HG03159 (cell line): ENCODE results near the gene PLGRKT.
"Not testable (repeated sequence)": the region's sequence is repeated elsewhere in the genome, so short reads cannot be mapped to it uniquely, and the experiment has no call there.

Source experiments
- ATAC-seq: cut with Tn5 transposase; IDR thresholded peaks from one replicate; pipeline ENCODE4 v1.9.1; 2021; ENCODE audit warnings: mild to moderate bottlenecking, moderate library complexity; ENCODE audit not compliant: unreplicated experiment

The PLGRKT gene

DNA sequence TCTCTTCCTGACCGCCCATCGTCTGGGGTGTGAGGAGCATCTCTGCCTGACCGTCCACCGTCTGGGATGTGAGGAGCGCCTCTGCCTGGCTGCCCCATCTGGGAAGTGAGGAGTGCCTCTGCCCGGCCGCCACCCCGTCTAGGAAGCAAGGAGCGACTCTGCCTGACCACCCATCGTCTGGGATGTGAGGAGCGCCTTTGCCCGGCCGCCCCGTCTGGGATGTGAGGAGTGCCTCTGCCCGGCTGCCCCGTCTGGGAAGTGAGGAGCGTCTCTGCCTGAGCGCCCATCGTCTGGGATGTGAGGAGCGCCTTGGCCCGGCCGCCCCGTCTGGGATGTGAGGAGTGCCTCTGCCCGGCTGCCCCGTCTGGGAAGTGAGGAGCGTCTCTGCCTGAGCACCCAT lies 4.4 kb downstream of the PLGRKT start:
- not testable (repeated sequence) for ATAC-seq

DNA sequence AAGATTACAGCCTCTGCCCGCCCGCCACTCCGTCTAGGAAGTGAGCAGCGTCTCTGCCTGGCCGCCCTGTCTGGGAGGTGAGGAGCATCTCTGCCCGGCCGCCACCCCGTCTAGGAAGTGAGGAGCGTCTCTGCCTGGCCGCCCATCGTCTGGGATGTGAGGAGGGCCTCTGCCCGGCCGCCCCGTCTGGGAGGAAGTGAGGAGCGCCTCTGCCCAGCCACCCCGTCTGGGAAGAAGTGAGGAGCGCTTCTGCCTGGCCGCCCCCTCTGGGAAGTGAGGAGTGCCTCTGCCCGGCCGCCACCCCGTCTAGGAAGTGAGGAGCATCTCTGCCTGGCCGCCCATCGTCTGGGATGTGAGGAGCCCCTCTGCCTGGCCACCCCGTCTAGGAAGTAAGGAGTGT lies 4.8 kb downstream of the PLGRKT start:
- ATAC-seq: not testable (repeated sequence)

DNA sequence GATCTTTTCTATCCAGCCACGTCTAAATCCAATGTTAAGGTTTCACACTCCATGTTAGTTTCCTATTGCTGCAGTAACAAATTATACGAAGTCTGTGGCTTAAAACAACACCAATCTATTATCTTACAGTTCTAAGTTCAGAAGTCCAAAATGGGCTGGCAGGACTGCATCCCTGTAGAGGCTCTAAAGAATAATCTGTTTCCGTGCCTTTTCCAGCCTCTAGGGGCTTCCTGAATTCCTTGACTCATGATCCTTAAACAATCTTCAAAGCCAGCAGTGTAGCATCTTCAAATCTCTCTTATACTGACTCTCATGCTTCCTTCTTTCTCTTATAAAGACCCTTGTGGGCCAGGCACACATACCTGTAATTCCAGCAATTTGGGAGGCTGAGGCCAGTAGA lies 6.8 kb downstream of the PLGRKT start:
- ATAC-seq: no peak

DNA sequence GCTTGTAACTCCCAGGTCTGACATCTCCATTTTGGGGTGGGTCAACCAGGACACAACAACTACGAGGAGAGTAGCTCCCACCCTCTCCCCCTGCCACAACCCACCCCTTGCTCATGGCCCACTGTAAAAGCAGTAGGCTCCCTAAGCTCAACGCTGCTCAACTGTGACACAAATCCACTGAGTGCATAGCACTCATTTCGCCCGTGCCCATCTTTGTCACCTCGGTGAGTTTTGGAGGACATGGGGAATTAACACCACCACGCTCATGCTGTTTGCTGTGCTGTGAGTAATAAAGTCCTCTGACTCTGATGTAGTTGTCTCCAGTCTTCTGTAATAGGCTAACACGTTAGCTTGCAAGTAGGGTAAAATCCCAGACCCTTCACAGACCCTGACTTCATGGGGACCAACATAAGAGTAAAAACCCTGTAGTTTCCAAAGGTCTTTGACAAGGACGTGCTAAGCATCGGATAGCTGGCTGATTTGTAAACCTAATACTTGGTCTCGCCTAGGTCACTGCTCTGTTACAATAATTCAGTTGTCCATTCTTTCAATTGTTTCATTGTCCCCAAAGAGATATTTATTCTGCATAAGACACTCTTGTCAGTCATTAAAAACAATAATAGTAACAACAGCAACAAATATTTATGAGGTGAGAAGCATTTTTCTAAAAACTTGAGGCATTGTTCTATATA lies 7.7 kb downstream of the PLGRKT start:
- no peak for ATAC-seq

DNA sequence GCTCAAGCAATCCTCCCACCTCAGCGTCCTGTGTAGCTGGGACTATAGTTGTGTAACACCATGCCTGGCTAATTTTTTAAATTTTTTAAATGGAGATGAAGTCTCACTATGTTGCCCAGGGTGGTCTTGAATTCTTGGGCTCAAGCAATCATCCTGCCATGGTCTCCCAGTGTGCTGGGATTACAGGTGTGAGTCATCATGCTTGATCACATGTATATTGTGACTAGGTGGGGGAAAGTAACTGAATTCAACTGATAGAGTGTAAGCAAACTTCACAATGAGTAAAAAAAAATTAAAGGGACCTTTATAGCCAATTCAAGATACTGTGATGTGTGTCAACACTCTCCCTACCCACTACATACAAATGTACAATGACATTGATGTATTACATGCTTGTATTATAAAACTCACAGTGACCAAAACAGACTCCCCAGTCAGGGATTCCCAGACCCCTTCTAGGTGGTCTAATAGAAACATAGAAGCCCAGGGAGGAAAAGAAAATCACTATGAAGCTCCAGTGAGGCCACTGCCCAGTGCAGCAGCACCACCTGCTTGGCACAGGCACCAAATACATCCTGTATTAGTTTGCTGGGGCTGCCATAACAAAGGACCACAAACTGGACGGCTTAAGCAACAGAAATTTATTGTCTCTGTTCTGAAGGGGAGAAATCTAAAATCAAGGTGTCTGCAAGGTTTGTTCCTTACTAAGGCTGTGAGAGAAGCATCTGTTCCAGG lies 8.8 kb downstream of the PLGRKT start:
- no peak for ATAC-seq

DNA sequence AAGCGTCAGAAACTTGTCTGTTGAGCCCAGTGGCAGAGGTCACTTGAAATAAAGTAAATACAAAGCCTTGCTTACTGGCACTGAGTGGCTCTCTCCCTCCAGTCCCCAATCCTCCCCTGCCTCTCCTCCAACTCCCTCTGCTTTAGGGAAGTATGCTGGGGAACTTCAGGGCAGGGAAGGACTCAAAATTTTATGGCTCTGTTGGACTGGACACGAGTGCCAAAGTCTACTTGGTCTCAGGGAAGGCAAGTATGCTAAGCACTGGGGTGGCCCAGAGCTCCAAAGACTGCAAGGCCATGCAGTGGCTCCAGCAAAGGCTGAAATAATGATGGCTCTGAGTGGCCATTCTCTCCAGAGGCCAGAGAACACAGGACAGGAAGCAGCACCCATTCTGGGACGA lies 9.6 kb downstream of the PLGRKT start:
- ATAC-seq: no peak

DNA sequence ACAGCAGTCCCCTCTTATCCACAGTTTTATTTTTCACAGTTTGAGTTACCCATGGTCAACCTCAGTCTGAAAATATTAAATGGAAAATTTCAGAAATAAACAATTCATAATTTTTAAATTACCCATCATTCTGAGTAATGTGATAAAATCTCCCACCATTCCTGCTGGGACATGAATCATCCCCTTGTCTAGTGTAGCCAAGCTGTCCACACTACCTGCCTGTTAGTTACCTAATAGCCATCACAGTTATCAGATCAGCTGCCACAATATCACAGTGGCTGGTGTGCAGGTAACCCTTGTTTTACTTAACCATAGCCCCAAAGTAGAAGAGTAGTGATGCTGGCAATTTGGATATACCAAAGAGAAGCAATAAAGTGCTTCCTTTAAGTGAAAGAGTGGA lies 10.7 kb downstream of the PLGRKT start:
- ATAC-seq: no peak

DNA sequence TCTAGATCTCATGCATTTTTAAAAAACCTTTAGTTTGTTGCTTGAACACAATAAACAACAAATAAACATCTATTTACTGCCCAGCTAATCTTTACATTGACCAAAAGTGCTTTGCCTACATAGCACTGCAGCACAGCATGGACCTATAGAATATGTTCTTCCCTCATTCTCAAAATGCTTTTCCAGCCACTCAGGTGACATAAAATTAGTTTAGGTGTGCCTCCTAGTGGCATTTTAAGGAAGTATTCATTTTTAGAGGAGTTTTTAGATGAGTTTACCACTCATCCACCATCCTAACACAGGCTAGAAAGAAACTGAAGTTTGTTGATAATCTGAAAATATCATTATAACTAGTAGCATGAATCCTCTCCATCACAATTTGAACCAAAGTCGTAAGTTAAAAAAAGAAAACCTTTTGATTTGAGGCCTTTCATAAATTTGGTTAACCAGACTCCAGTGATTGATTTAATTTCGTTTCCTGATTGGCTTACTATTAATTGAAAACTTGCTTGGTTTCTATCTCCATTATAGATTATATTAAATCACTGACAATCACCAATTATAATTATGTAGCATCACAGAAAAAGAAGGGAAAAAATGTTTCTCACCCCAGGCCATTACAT lies 12.6 kb downstream of the PLGRKT start:
- no peak for ATAC-seq

DNA sequence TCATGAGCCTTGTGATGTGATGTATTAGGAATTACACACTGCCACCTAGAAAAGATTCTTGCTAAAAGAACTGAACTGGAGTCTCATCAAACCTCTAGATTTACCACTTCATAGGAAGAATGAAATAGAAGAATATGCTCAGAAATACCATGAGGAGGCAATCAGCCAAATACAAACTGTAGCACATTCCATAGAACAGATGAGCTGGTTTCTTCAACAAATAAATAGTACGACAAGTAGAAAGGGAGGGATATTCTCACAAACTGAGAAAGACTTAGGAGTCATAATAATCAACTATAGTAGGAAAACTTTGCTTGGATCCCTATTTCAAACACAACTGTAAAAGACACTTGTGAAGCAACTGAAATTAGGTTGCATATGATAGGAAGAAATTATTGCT lies 15.4 kb downstream of the PLGRKT start:
- ATAC-seq: no peak

DNA sequence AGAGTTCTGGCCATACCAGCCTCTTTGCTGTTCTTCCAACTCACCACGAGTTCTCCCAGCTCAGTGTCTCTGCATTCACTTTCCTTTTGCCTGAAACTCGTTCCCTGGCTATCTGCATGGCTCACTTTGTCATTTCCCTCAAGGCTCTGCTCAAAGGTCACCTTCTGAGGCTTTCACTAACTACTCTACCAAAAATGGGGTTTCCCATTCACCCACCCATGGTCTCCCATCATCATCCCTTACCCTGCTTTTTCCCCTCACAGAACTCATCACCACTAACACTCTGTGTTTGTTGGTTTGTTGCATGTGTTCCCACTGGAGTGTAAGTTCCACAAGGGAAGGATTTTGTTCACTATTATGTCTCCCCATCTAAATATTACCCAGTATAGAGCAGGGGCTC lies 16.6 kb downstream of the PLGRKT start:
- ATAC-seq: no peak

DNA sequence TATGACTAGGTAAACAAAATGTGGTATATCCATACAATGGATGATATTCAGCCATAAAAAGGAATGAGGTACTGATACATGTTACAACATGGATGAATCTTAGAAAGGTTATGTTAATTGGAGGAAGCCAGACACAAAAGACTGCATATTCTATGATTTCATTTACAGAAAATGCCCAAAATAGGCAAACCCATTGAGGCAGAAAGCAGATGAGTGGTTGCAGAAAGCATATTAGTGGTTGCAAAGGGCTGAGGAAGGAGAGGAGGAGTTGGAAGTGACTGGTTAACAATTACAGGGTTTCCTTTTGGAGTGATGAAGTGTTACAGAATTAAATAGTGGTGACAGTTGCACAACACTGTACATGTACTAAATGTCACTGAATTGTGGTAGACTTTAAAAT lies 17.7 kb downstream of the PLGRKT start:
- ATAC-seq: no peak

DNA sequence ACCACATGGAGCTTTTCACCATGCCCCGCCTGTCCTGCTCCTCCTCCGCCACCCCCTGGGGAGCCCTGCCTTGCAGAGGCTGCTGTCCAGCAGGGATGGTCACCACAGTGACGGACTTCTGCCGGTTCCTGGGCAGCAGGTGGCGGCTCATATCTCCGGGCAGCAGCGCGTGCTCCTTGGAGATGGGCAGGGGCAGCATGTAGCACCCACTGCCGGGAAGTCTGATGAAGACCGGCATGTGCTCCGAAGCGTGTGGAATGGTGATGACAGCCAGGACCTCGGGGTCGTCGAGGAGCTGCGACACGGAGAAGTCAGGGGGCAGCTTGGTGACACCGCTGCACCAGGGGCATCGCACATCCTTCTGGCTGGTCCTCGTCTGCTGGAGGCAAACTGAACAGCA lies 19.2 kb downstream of the PLGRKT start:
- ATAC-seq: no peak

DNA sequence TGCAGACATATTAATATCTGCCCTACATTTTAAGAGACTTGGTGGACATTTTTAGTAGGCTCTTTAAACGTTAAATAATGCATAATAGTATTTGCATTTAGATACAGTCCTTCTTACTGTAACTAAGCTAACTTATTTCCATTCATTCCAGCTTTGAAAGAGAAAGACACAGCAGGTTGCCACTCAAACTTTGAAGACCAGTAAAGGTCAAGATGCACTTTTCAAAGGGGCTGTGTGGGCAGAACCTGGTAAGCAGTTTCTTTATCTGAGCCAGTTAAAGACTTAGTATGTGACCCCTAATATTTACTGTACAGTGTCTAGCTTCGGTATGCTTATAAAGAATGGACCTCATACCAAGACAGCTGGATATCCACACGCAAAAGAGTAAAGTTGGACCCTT lies 20.8 kb downstream of the PLGRKT start:
- no peak for ATAC-seq

DNA sequence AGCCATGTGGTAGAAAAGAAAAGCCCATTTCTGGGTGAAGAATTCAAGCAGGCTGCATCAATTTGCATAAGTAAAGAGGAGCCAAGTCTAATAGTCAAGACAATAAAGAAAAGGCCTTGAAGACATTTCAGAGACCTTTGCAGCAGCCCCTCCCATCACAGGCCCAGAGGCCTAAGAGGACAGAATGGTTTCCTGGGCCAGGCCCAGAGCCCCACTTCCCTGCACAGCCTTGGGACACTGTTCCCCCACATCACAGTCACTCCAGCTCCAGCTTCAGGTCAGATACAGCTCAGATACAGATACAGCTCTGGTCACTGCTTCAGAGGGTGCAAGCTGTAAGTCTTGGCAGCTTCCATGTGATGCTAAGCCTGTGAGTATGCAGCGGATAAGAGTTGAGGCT lies 29.1 kb downstream of the PLGRKT start:
- ATAC-seq: no peak

DNA sequence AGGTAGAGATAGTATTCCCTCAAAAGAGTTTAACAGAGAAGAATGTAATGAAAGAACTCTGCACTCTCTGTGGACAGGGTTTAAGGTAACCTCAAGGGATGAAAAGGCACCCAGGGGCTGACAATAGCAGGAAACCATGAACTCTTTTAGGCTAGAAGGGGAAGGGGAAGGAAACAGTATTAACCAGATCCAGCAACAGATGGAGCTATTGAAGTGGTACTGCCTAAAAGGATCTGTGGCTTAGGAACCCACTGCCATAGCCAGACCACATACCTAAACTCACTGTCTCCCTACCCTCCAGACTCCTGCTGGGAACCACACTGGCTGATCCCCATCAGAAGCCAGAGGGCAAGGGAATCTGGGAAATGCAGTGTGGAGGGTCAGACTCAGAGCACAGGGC lies 35.5 kb downstream of the PLGRKT start:
- no peak for ATAC-seq

DNA sequence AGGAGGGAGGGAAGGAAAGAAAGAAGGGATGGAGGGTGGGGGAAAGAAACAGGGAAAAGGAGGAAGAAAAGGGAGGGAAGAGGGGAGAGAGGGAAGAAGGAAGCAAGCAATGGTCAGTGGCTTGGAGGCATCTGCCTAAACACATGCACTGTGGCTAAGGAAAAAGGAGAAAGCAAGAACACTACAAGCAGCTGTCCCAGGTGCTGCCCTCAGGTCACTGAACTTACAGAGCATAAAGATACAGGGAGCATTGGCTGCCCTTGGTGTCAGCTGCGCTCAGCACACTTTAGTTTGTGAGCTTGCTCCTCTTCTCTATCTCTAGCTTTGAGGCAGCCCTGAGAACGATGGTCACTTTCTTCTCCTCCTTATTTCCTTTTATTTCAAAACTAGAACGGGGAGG lies 40.2 kb downstream of the PLGRKT start:
- not testable (repeated sequence) for ATAC-seq

DNA sequence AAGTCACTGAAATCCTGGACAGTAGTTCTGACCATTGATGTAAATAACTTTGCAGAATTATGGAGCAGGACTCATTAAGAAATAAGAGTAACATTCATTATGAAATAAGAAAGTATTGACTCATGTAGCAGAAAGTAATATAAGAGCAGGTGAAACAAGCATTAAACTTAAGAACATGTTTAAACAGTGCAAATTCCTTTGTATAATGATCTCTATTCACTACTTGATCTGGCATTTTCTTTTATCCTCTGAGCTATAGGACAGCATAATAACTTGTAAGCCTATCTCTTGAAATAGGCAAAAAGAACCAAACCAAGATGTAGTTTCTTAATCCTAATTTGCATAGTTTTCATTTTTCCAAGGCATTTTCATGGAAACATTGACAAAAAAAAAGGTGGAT lies 42.3 kb downstream of the PLGRKT start:
- no peak for ATAC-seq

DNA sequence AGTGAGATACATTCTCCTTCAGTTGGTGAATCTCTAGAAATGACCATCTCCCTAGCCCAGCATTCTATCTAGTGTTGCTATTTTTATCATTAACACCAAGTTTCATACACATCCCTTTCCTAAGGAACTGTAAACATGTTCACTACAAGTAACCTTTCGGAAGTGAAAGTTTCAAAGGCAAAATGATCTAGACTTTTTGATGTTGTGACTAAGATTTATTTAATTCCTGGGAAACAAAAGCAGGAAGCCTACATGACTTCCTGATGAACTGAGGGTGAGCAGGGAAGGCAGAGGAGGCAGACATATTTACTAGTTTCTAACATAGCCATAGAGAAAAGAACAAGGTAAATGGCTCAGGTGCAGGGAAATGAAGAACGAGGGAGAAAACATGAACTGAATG lies 43.7 kb downstream of the PLGRKT start:
- not testable (repeated sequence) for ATAC-seq

DNA sequence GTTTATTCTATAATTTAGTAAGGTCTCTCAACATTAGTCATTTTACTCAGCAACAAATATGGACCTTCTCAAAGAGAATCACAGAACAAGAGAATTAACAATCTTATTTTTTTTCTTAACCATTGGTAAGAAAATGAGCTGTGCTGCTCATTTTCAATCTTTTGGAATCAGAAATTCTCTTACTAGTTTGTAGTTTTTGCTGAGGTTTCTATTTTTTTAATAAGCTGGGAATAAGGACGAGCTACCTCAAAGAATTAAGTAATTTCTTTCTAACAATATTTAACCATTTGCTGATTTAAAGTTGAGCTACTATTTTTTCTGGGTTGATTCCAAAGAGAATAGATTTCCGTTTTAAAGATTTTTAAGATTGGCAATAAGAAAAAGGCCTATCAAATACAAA lies 44.2 kb downstream of the PLGRKT start:
- no peak for ATAC-seq

DNA sequence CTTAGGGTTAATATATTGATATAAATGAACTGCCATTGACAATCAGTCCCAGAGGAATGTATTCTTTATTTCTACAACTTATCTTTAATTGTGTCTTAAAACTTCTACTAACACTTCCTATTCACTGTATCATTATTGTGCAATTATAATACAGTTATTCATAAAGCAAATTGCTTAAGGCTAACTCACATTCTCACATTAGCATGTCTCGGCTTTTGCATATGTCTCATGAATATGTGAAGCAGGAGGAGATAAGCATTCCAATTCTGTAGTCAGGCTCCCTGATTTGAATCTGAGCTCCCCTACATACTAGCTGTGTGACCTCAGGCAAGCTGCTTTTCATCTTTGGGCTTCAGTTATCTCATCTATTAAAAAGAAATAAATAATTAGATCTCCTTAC lies 45.4 kb downstream of the PLGRKT start:
- no peak for ATAC-seq

DNA sequence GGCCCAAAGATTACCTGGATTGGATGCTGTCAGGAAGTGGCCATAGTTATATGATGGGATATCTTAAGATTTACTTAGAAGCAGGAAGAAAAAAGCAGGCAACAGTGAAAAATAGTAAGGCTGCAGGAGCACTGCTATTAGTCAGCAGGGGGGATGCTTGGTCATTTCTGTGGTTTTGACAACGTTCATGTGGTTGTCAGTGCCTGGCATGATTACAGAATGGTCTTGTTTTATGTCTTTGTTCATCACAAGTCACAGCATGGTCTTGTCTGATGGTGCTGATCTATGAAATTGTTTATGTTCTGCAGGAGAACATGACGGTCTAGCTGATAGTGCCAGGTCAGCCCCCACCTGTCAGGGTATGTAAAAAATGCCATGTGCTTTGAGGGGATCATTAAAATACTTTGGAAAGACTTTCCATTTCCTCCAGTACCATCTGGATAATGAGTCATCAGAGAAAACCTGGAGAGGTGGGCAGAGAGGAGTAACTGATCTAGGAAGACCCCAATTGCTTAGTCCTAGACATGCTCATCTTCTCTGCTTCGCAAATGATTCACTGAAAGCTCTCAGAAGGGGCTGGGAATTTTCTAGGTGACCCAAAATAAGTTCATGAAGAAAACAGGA lies 48.5 kb downstream of the PLGRKT start:
- ATAC-seq: peak; percentile 72
